Stimulated activated CD4-positive, alpha-beta T cell treated with anti-CD3 and anti-CD28 coated beads, Interleukin-2, amount 100 ng/mL, for 48 hours (primary cell): Measurements from ENCODE around the gene TMEM41B.
"Not testable (repeated sequence)": the region's sequence is repeated elsewhere in the genome, so short reads cannot be mapped to it uniquely, and the experiment has no call there.

Source experiments
- DNase-seq, 2 donors: peaks; one replicate each; pipeline ENCODE4 v3.0.0-alpha.2; 2020

The TMEM41B gene

GRCh38 chr11:9259981-9260837 is 54.2 kb downstream of the TMEM41B start:
- DNase-seq: no peak

GRCh38 chr11:9258279-9258678 is 56.1 kb downstream of the TMEM41B start:
- not testable (repeated sequence) for DNase-seq

- DNase-seq: no peak
Measured at GRCh38 chr11:9254416-9254815, 60.0 kb downstream of the TMEM41B start.

GRCh38 chr11:9253086-9253485 is 61.3 kb downstream of the TMEM41B start:
- no peak for DNase-seq

GRCh38 chr11:9251311-9251710 is 63.1 kb downstream of the TMEM41B start:
- DNase-seq: no peak

- DNase-seq: no peak
Measured at GRCh38 chr11:9250139-9250582, 64.2 kb downstream of the TMEM41B start.

- no peak for DNase-seq
Measured at GRCh38 chr11:9249252-9249651, 65.1 kb downstream of the TMEM41B start.

GRCh38 chr11:9247863-9248262 is 66.5 kb downstream of the TMEM41B start:
- no peak for DNase-seq

GRCh38 chr11:9236242-9236641 is 78.2 kb downstream of the TMEM41B start:
- DNase-seq: not testable (repeated sequence)

GRCh38 chr11:9232482-9232881 is 81.9 kb downstream of the TMEM41B start:
- no peak for DNase-seq

GRCh38 chr11:9231848-9232177 is 82.6 kb downstream of the TMEM41B start:
- no peak for DNase-seq
